Epithelial cell of esophagus (primary cell): ENCODE measurements around the gene UIMC1.
"Not testable (repeated sequence)": the region's sequence is repeated elsewhere in the genome, so short reads cannot be mapped to it uniquely, and the experiment has no call there.

Experiments
- DNase-seq: peaks from one replicate; pipeline ENCODE4 v3.0.0; 2010; ENCODE audit warnings: low read depth
- H3K4me3 ChIP-seq: 2 replicates; pipeline ENCODE4 v1.5.1; 2011; ENCODE audit warnings: mild to moderate bottlenecking, low read length, control low read depth
- CTCF ChIP-seq: IDR thresholded peaks from 2 replicates; pipeline ENCODE4 v1.5.1; 2011; ENCODE audit warnings: low read depth, mild to moderate bottlenecking, low read length, control low read depth, inconsistent platforms; ENCODE audit not compliant: insufficient read depth; ENCODE audit errors: missing control alignments

UIMC1 gene

GRCh38 chr5:177006265-177006972 lies at the start of gene UIMC1:
Gene UIMC1, minus strand, starts transcription at chr5:177006779. Its CDS starts 24,164 bp downstream, at chr5:176982615.
- H3K4me3 ChIP-seq = peak within 1 kb of the TSS; percentile 81
- no peak for TF ChIP-seq CTCF
- DNase-seq = peak; percentile 95

- no peak overlapping the region for H3K4me3 ChIP-seq
- no peak for TF ChIP-seq CTCF
- DNase-seq = peak; percentile 15
Measured at GRCh38 chr5:177049285-177049684, 42.7 kb upstream of the UIMC1 start.

- not testable (repeated sequence) for DNase-seq, H3K4me3 ChIP-seq
Measured at GRCh38 chr5:177048531-177048930, 42.0 kb upstream of the UIMC1 start.

- no peak for DNase-seq
- H3K4me3 ChIP-seq = no peak overlapping the region
- no peak for TF ChIP-seq CTCF
Measured at GRCh38 chr5:177045631-177046030, 39.1 kb upstream of the UIMC1 start.

- no peak for DNase-seq
- no peak for TF ChIP-seq CTCF
- no peak overlapping the region for H3K4me3 ChIP-seq
Measured at GRCh38 chr5:177044641-177045040, 38.1 kb upstream of the UIMC1 start.

GRCh38 chr5:177043958-177044357 lies 37.4 kb upstream of the UIMC1 start:
- no peak for DNase-seq
- TF ChIP-seq CTCF = no peak
- no peak overlapping the region for H3K4me3 ChIP-seq

- no peak for DNase-seq
- TF ChIP-seq CTCF = no peak
- no peak overlapping the region for H3K4me3 ChIP-seq
Measured at GRCh38 chr5:177043114-177043513, 36.5 kb upstream of the UIMC1 start.

- TF ChIP-seq CTCF = no peak
- no peak overlapping the region for H3K4me3 ChIP-seq
Measured at GRCh38 chr5:177041936-177042335, 35.4 kb upstream of the UIMC1 start.

More at GRCh38 chr5:177041936-177042335, 35.4 kb upstream of the UIMC1 start:
- no peak for DNase-seq
